MM.1S (cell line): Measurements from ENCODE around the gene SYTL2.

ENCODE experiments used
- DNase-seq: peaks from one replicate; pipeline ENCODE4 v3.0.0-alpha.2; 2015
- H2AFZ ChIP-seq: fragments of 300-600 bp; sonication (generic); 2 replicates; pipeline ENCODE4 v1.6.0; 2016; ENCODE audit warnings: antibody characterized with exemption, low read length
- H3F3A ChIP-seq: fragments of 300-600 bp; sonication (generic); 2 replicates; pipeline ENCODE4 v1.6.1; 2016; ENCODE audit warnings: mild to moderate bottlenecking, antibody characterized with exemption, low read length, moderate library complexity, mixed read lengths; ENCODE audit not compliant: insufficient read depth
- H3K27ac ChIP-seq: fragments of 300-600 bp; sonication (generic); 2 replicates; pipeline ENCODE4 v1.5.1; 2016; ENCODE audit warnings: mild to moderate bottlenecking, low read length
- H3K27me3 ChIP-seq: fragments of 300-600 bp; sonication (generic); replicated peaks from 2 replicates; pipeline ENCODE4 v1.6.0; 2016; ENCODE audit warnings: low read length; ENCODE audit not compliant: insufficient read depth
- H3K36me3 ChIP-seq: fragments of 300-600 bp; sonication (generic); replicated peaks from 2 replicates; pipeline ENCODE4 v1.6.1; 2016; ENCODE audit warnings: mild to moderate bottlenecking, low read length, mixed read lengths; ENCODE audit not compliant: insufficient read depth
- H3K4me1 ChIP-seq: fragments of 300-600 bp; sonication (generic); 2 replicates; pipeline ENCODE4 v1.6.1; 2016; ENCODE audit warnings: low read length, mixed read lengths
- H3K4me2 ChIP-seq: fragments of 300-600 bp; sonication (generic); 2 replicates; pipeline ENCODE4 v1.6.0; 2016; ENCODE audit warnings: low read depth, low read length
- H3K4me3 ChIP-seq: fragments of 300-600 bp; sonication (generic); 2 replicates; pipeline ENCODE4 v1.5.1; 2016; ENCODE audit warnings: low read length, mixed read lengths
- H3K79me2 ChIP-seq: fragments of 300-600 bp; sonication (generic); 2 replicates; pipeline ENCODE4 v1.6.1; 2016; ENCODE audit warnings: mixed run types, low read length, mixed read lengths
- H3K9ac ChIP-seq: fragments of 300-600 bp; sonication (generic); 2 replicates; pipeline ENCODE4 v1.6.1; 2016; ENCODE audit warnings: low read length, mixed read lengths
- H3K9me2 ChIP-seq: fragments of 300-600 bp; sonication (generic); replicated peaks from 2 replicates; pipeline ENCODE4 v1.6.1; 2016; ENCODE audit warnings: mild to moderate bottlenecking, low read length, mixed read lengths; ENCODE audit not compliant: insufficient read depth
- H3K9me3 ChIP-seq: fragments of 300-600 bp; sonication (generic); replicated peaks from 2 replicates; pipeline ENCODE4 v1.6.1; 2016; ENCODE audit warnings: mild to moderate bottlenecking, low read length, mixed read lengths; ENCODE audit not compliant: insufficient read depth
- H4K20me1 ChIP-seq: fragments of 300-600 bp; sonication (generic); 2 replicates; pipeline ENCODE4 v1.6.1; 2016; ENCODE audit warnings: mild to moderate bottlenecking, low read length, moderate library complexity, mixed read lengths; ENCODE audit not compliant: insufficient read depth
- CTCF ChIP-seq: fragments of 300-600 bp; sonication (generic); IDR thresholded peaks from 2 replicates; pipeline ENCODE4 v1.5.1; 2016; ENCODE audit warnings: antibody characterized with exemption, low read length, mixed read lengths
- EZH2 ChIP-seq: fragments of 300-600 bp; sonication (generic); optimal IDR thresholded peaks from 2 replicates; pipeline ENCODE3; 2017; ENCODE audit warnings: low read depth, mild to moderate bottlenecking, antibody characterized with exemption, low read length, mixed read lengths
- EZH2phosphoT487 ChIP-seq: fragments of 300-600 bp; sonication (generic); IDR thresholded peaks from 2 replicates; pipeline ENCODE4 v1.6.1; 2018; ENCODE audit warnings: antibody characterized with exemption, low read length

The SYTL2 gene

GRCh38 chr11:85726381-85726780 is 84.6 kb downstream of the SYTL2 start:
- Histone ChIP-seq H3K79me2 (no peaks in the 10 kb centered on the region), H3K9me2 (no peaks in the 10 kb centered on the region), H3K4me2 (no peak overlapping the region), H2AFZ (no peak overlapping the region), H3K9me3 (no peaks in the 10 kb centered on the region), H3K27ac (no peak overlapping the region), H3K4me1 (no peaks in the 10 kb centered on the region), H4K20me1 (no peaks in the 10 kb centered on the region), H3K36me3 (no peaks in the 10 kb centered on the region), H3K4me3 (no peak overlapping the region), H3K9ac (no peak overlapping the region), H3K27me3 (no peaks in the 10 kb centered on the region), H3F3A (no peaks in the 10 kb centered on the region)
- TF ChIP-seq CTCF, result no peak
- TF ChIP-seq EZH2phosphoT487, result no peak
- no peak for TF ChIP-seq EZH2
- no peak for DNase-seq

- H4K20me1 ChIP-seq, result no peaks in the 10 kb centered on the region
- no peak overlapping the region for H3K9ac ChIP-seq
- no peaks in the 10 kb centered on the region for H3K79me2 ChIP-seq
- H3K4me3 ChIP-seq, result no peak overlapping the region
- no peaks in the 10 kb centered on the region for H3K9me2 ChIP-seq
- no peaks in the 10 kb centered on the region for H3K4me1 ChIP-seq
- DNase-seq, result no peak
- TF ChIP-seq EZH2, result no peak
- no peak for TF ChIP-seq CTCF
- TF ChIP-seq EZH2phosphoT487, result no peak
- no peaks in the 10 kb centered on the region for H3K27me3 ChIP-seq
- H2AFZ ChIP-seq, result no peak overlapping the region
- no peaks in the 10 kb centered on the region for H3F3A ChIP-seq
- H3K36me3 ChIP-seq, result no peaks in the 10 kb centered on the region
- no peak overlapping the region for H3K4me2 ChIP-seq
- H3K9me3 ChIP-seq, result no peaks in the 10 kb centered on the region
- no peak overlapping the region for H3K27ac ChIP-seq
Observed at GRCh38 chr11:85725510-85726258, 85.3 kb downstream of the SYTL2 start.

- Histone ChIP-seq H3K9me3 (no peaks in the 10 kb centered on the region), H3K27me3 (no peaks in the 10 kb centered on the region), H3K36me3 (no peaks in the 10 kb centered on the region), H3K9me2 (no peaks in the 10 kb centered on the region), H3K79me2 (no peaks in the 10 kb centered on the region), H2AFZ (no peak overlapping the region), H3K4me1 (no peaks in the 10 kb centered on the region), H3K9ac (no peak overlapping the region), H3K4me2 (no peak overlapping the region), H3F3A (no peaks in the 10 kb centered on the region), H3K27ac (no peak overlapping the region), H3K4me3 (no peak overlapping the region), H4K20me1 (no peaks in the 10 kb centered on the region)
- TF ChIP-seq CTCF, result no peak
- no peak for TF ChIP-seq EZH2
- no peak for TF ChIP-seq EZH2phosphoT487
- no peak for DNase-seq
Observed at GRCh38 chr11:85724748-85725465, 86.0 kb downstream of the SYTL2 start.
